Measurements from ENCODE around the gene CTTNBP2.

CTTNBP2 gene

GRCh38 chr7:117781707-117782106 is 91.5 kb downstream of the CTTNBP2 start:
- TF ChIP-seq, protein P1, sequence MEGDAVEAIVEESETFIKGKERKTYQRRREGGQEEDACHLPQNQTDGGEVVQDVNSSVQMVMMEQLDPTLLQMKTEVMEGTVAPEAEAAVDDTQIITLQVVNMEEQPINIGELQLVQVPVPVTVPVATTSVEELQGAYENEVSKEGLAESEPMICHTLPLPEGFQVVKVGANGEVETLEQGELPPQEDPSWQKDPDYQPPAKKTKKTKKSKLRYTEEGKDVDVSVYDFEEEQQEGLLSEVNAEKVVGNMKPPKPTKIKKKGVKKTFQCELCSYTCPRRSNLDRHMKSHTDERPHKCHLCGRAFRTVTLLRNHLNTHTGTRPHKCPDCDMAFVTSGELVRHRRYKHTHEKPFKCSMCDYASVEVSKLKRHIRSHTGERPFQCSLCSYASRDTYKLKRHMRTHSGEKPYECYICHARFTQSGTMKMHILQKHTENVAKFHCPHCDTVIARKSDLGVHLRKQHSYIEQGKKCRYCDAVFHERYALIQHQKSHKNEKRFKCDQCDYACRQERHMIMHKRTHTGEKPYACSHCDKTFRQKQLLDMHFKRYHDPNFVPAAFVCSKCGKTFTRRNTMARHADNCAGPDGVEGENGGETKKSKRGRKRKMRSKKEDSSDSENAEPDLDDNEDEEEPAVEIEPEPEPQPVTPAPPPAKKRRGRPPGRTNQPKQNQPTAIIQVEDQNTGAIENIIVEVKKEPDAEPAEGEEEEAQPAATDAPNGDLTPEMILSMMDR (IDR thresholded peaks at IDR 0.05) = no peak

DNA sequence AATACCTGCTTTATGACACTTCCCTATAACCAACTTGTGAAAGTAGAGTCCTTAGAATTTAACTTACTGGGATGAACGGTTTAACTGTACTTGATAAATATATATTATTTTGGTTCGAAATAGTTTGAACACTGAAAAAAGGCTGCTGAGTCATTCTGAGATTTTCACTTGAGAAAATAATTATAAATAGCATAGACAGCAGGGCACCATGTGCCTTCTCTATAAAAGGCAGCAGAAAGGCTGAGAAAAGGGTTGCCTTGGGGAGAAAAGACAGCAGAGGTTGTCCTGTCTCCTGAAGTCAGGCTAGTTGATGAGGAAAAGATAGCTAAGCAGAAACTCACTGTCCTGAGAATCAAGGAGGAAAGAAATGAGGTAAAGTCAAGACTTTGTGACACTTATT is 92.4 kb downstream of the CTTNBP2 start:
- TF ChIP-seq, protein P1 (IDR thresholded peaks at IDR 0.05) = no peak

DNA sequence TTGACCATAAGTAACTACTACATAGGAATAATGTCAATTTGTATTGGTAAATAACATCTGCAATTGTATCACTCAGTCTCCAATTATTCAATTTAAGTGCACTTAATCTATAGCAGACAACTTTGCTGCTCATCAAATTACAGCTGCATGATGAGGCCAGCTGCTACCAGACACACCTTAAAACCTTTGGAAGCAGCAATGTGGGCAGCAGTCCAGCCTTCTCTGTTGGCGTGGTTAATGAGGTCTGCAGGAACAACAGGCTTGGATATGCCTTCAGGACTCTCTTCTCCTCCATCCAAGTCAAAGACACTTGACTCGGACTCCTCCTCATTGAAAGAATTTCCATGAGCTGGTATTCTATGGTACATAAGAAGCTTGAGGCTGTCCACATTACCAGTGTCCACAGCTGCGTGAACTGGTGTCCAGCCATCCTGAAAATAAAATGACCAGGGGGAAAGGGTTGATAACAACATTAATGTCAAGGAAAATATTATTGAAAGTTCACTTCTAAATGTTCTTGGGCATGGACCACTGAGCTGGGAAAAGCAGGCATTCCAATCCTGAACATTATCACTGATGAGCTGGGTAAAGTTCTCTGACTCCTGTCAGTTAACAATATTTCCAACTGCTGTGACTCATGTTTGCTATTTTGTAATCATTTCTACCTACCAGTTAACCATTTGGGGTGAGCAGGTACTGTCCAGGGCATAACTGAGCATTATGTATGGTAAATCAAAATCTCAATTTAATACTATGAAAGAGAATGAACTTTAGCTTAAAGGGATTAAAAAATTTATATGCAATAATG is 95.7 kb downstream of the CTTNBP2 start:
- TF ChIP-seq, protein P1 (IDR thresholded peaks at IDR 0.05) = no peak

DNA sequence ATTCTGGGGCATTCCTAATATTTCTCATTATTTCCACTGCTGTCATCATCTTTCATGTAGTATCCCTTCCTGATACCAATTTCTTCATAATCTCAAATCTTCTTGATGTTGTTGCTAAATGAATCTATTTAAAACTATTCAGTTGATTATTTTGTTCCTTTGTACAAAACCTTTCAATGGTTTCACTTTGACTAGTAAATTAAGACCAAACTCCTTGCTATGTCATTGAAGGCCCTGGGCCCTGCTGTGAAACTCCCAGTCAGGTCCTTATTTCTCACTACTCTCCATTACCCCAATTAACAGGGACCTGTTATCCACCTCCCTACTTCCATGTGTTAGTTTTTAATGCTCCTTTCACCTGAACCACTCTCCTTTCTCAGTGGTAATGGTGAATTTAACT is 97.0 kb downstream of the CTTNBP2 start:
- TF ChIP-seq, protein P1 (IDR thresholded peaks at IDR 0.05) = no peak

DNA sequence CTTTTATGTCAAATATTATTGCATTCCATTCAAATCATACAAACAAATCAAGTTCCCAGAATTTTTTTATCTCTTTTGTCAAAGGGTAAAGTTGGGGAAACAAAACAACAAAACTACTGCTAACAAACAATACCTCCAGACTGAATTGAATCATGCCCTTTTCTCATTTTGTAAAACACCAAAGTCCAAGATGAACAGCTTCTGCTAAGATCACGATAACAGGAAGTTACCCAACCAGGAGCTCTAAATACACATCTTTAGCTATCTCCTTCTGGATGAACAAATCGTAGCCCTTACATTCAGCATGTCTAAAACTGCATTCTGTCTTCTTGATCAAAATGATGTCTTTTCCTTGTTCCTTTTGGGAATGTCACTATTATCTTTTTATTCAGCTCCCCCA is 97.4 kb downstream of the CTTNBP2 start:
- TF ChIP-seq, protein P1 (IDR thresholded peaks at IDR 0.05) = no peak

- TF ChIP-seq, protein P1 (IDR thresholded peaks at IDR 0.05) = no peak
Measured at GRCh38 chr7:117774943-117775342, 98.3 kb downstream of the CTTNBP2 start.

- TF ChIP-seq, protein P1 (IDR thresholded peaks at IDR 0.05) = no peak
Measured at GRCh38 chr7:117772421-117772820, 100.8 kb downstream of the CTTNBP2 start.
